HepG2 (cell line): ENCODE measurements around the gene PPP2R2C. TPM values are rescaled to one million over a fixed set of nuclear protein-coding genes. Genes with fewer than 3 reads are reported as not detected.

Experiments used
- ARNT2 ChIP-seq: sonication (generic); formaldehyde crosslinking; IDR thresholded peaks from 2 replicates; pipeline ENCODE4 v1.8.0; 2022; ENCODE audit warnings: mild to moderate bottlenecking, low read depth, missing genetic modification reagents, moderate library complexity
- ASH2L ChIP-seq: fragments of 300-600, 200-600 bp; sonication (generic); IDR thresholded peaks from 2 replicates; pipeline ENCODE4 v1.7.0; 2017; ENCODE audit warnings: low read depth, mild to moderate bottlenecking, moderate library complexity, mixed read lengths, low read length; ENCODE audit not compliant: insufficient read length
- BHLHE40 ChIP-seq: IDR thresholded peaks from 2 replicates; pipeline ENCODE4 v1.6.1; 2011; ENCODE audit warnings: low read length, improper control_type of control experiment
- MAFG ChIP-seq: sonication (generic); formaldehyde crosslinking; IDR thresholded peaks from 2 replicates; pipeline ENCODE4 v1.5.1; 2020; ENCODE audit warnings: mild to moderate bottlenecking, missing genetic modification reagents
- NPAS2 ChIP-seq: sonication (generic); formaldehyde crosslinking; IDR thresholded peaks from 2 replicates; pipeline ENCODE4 v1.8.0; 2022; ENCODE audit warnings: mild to moderate bottlenecking, missing genetic modification reagents, borderline replicate concordance
- PHF5A ChIP-seq: IDR thresholded peaks from one replicate; pipeline ENCODE4 v1.6.1; 2018; ENCODE audit warnings: low read depth, missing genetic modification reagents; ENCODE audit not compliant: unreplicated experiment
- SPEN ChIP-seq: sonication (generic); formaldehyde crosslinking; IDR thresholded peaks from 2 replicates; pipeline ENCODE4 v1.5.1; 2020; ENCODE audit warnings: low read depth, mild to moderate bottlenecking, missing genetic modification reagents
- TAF1 ChIP-seq: sonication (generic); formaldehyde crosslinking; IDR thresholded peaks from 2 replicates; pipeline ENCODE4 v1.4.0; 2020; ENCODE audit warnings: missing genetic modification reagents
- ZFP90 ChIP-seq: sonication (generic); formaldehyde crosslinking; IDR thresholded peaks from 2 replicates; pipeline ENCODE4 v1.8.0; 2022; ENCODE audit warnings: missing genetic modification reagents, mild to moderate bottlenecking, inconsistent platforms, borderline replicate concordance
- ZNF331 ChIP-seq: sonication (generic); formaldehyde crosslinking; IDR thresholded peaks from 2 replicates; pipeline ENCODE4 v1.4.0; 2020; ENCODE audit warnings: missing genetic modification reagents
- ZNF333 ChIP-seq: sonication (generic); formaldehyde crosslinking; IDR thresholded peaks from 2 replicates; pipeline ENCODE4 v1.4.0; 2020; ENCODE audit warnings: mild to moderate bottlenecking, missing genetic modification reagents, borderline replicate concordance
- ZNF564 ChIP-seq: sonication (generic); formaldehyde crosslinking; IDR thresholded peaks from 2 replicates; pipeline ENCODE4 v1.8.1; 2023; ENCODE audit warnings: mild to moderate bottlenecking, missing genetic modification reagents
- polyA plus RNA-seq, 8 experiments: library from polyadenylated mRNA; depleted of rRNA in 3 of 8; stranded (reverse) in 7 of 8; unstranded in 1 of 8; fragments of >200 nt; fragmentation: Illumina TruSeq in 4 of 8; extraction: Trizol in 4 of 8; gene quantifications; 2 replicates each; pipeline versions ENCODE4 v1.2.1 to v1.2.3, GENCODE V29; 2011 to 2016; ENCODE audit warnings: low read depth in 4 of 8, missing spikeins in 1 of 8, mixed read lengths in 1 of 8; ENCODE audit not compliant: insufficient read depth in 1 of 8
- total RNA-seq, 5 experiments: library from RNA; depleted of rRNA; stranded (reverse); fragments of >200 nt; fragmentation: Illumina TruSeq; extraction: Trizol; gene quantifications; 2 replicates each; pipeline ENCODE4 v1.2.3, GENCODE V29; 2016; ENCODE audit warnings: low read depth in 1 of 5
- TF ChIP-seq, protein P1 (sequence below): sonication (generic); formaldehyde crosslinking; IDR thresholded peaks from 2 replicates; pipeline ENCODE4 v1.5.1; 2020; ENCODE audit warnings: missing genetic modification reagents, mild to moderate bottlenecking, borderline replicate concordance
- TF ChIP-seq, protein P2 (sequence below): sonication (generic); formaldehyde crosslinking; IDR thresholded peaks from 2 replicates; pipeline ENCODE4 v1.4.0; 2020; ENCODE audit warnings: missing genetic modification reagents
- TF ChIP-seq, protein P3 (sequence below): sonication (generic); formaldehyde crosslinking; IDR thresholded peaks from 2 replicates; pipeline ENCODE4 v1.4.0; 2020; ENCODE audit warnings: missing genetic modification reagents
- TF ChIP-seq, protein P4 (sequence below): sonication (generic); formaldehyde crosslinking; IDR thresholded peaks from 2 replicates; pipeline ENCODE4 v1.5.0; 2020; ENCODE audit warnings: mild to moderate bottlenecking, missing genetic modification reagents, borderline replicate concordance

The PPP2R2C gene
- total and polyA plus RNA-seq, 2 of the 13 experiments (the other 11 are each of a cell fraction or from before 2014, with no cell fraction given): 0.60 to 8.6 TPM

DNA sequence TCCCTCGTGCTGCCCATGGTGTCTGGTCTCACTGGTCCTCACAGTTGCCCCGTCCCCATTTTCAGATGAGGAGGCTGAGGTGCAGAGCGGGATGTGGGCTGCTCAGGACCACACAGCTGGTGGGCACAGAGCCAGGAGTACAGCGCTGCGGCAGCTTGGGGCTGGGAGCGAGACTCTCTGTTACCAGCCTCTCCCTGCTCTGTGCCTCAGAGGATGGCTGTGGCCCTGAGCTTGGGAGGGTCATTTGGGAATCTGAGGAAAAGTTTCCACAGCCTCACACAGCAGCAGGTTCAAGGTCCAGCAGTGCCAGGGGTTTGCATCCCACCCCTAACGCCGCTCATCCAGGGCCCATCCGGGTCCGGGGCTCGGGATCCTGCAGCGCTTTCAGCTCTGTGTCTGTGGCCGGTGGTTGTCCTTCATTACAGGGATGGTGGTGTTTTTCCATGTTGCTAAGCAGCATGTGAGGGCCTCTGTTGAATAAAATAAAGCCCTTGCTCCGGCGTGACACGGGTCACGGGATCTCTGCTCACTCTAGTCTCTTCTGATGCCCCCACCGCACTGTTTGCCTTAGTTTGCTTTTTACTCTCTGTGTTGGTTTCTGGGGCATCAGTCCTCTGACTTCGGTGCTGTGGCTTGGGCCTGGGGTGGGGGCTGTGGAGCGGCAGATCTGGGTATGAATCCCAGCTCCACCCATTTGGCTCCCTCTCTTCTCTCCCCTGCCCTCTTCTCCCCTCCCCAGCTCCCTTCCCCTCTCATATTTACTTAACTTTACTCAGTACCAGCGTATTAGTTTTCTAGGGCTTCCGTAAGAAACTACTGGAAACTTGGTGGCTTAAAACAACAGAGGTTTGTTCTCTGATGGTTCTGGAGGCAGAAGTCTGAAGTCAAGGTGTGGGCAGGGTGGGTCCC is 196.3 kb downstream of the PPP2R2C start (continued):
- TF ChIP-seq, protein P1, sequence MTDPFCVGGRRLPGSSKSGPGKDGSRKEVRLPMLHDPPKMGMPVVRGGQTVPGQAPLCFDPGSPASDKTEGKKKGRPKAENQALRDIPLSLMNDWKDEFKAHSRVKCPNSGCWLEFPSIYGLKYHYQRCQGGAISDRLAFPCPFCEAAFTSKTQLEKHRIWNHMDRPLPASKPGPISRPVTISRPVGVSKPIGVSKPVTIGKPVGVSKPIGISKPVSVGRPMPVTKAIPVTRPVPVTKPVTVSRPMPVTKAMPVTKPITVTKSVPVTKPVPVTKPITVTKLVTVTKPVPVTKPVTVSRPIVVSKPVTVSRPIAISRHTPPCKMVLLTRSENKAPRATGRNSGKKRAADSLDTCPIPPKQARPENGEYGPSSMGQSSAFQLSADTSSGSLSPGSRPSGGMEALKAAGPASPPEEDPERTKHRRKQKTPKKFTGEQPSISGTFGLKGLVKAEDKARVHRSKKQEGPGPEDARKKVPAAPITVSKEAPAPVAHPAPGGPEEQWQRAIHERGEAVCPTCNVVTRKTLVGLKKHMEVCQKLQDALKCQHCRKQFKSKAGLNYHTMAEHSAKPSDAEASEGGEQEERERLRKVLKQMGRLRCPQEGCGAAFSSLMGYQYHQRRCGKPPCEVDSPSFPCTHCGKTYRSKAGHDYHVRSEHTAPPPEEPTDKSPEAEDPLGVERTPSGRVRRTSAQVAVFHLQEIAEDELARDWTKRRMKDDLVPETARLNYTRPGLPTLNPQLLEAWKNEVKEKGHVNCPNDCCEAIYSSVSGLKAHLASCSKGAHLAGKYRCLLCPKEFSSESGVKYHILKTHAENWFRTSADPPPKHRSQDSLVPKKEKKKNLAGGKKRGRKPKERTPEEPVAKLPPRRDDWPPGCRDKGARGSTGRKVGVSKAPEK (CRISPR knock-in tag): no peak
- TF ChIP-seq BHLHE40 (peak; percentile 79), ZNF333 (no peak; the same call in 1 of the 2 replicates), SPEN (CRISPR knock-in tag) (0 out of 2 replicates have a peak, but pooled peaks have one; percentile 39), ZNF331 (CRISPR knock-in tag) (0 out of 2 replicates have a peak, but pooled peaks have one; percentile 11), TAF1 (CRISPR knock-in tag) (no peak), MAFG (CRISPR knock-in tag) (no peak), PHF5A (no peak), NPAS2 (CRISPR knock-in tag) (no peak), ZFP90 (CRISPR knock-in tag) (no peak), ARNT2 (CRISPR knock-in tag) (peak; percentile 46), ASH2L (peak; percentile 68), ZNF564 (CRISPR knock-in tag) (no peak; the same call in 1 of the 2 replicates)
- TF ChIP-seq, protein P2, sequence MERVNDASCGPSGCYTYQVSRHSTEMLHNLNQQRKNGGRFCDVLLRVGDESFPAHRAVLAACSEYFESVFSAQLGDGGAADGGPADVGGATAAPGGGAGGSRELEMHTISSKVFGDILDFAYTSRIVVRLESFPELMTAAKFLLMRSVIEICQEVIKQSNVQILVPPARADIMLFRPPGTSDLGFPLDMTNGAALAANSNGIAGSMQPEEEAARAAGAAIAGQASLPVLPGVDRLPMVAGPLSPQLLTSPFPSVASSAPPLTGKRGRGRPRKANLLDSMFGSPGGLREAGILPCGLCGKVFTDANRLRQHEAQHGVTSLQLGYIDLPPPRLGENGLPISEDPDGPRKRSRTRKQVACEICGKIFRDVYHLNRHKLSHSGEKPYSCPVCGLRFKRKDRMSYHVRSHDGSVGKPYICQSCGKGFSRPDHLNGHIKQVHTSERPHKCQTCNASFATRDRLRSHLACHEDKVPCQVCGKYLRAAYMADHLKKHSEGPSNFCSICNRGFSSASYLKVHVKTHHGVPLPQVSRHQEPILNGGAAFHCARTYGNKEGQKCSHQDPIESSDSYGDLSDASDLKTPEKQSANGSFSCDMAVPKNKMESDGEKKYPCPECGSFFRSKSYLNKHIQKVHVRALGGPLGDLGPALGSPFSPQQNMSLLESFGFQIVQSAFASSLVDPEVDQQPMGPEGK: peak; percentile 91
- TF ChIP-seq, protein P3, sequence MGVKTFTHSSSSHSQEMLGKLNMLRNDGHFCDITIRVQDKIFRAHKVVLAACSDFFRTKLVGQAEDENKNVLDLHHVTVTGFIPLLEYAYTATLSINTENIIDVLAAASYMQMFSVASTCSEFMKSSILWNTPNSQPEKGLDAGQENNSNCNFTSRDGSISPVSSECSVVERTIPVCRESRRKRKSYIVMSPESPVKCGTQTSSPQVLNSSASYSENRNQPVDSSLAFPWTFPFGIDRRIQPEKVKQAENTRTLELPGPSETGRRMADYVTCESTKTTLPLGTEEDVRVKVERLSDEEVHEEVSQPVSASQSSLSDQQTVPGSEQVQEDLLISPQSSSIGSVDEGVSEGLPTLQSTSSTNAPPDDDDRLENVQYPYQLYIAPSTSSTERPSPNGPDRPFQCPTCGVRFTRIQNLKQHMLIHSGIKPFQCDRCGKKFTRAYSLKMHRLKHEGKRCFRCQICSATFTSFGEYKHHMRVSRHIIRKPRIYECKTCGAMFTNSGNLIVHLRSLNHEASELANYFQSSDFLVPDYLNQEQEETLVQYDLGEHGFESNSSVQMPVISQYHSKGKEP (CRISPR knock-in tag): no peak
- TF ChIP-seq, protein P4, sequence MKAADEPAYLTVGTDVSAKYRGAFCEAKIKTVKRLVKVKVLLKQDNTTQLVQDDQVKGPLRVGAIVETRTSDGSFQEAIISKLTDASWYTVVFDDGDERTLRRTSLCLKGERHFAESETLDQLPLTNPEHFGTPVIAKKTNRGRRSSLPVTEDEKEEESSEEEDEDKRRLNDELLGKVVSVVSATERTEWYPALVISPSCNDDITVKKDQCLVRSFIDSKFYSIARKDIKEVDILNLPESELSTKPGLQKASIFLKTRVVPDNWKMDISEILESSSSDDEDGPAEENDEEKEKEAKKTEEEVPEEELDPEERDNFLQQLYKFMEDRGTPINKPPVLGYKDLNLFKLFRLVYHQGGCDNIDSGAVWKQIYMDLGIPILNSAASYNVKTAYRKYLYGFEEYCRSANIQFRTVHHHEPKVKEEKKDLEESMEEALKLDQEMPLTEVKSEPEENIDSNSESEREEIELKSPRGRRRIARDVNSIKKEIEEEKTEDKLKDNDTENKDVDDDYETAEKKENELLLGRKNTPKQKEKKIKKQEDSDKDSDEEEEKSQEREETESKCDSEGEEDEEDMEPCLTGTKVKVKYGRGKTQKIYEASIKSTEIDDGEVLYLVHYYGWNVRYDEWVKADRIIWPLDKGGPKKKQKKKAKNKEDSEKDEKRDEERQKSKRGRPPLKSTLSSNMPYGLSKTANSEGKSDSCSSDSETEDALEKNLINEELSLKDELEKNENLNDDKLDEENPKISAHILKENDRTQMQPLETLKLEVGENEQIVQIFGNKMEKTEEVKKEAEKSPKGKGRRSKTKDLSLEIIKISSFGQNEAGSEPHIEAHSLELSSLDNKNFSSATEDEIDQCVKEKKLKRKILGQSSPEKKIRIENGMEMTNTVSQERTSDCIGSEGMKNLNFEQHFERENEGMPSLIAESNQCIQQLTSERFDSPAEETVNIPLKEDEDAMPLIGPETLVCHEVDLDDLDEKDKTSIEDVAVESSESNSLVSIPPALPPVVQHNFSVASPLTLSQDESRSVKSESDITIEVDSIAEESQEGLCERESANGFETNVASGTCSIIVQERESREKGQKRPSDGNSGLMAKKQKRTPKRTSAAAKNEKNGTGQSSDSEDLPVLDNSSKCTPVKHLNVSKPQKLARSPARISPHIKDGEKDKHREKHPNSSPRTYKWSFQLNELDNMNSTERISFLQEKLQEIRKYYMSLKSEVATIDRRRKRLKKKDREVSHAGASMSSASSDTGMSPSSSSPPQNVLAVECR (CRISPR knock-in tag): peak; percentile 47; the same call in 1 of the 2 replicates
